NOMO-1 (cell line): ENCODE data around the gene FLAD1.

ENCODE experiments used
- DNase-seq, 2 experiments: peaks; one replicate each; lab custom pipeline; 2025; ENCODE audit not compliant: unreplicated experiment in 2 of 2; lab: John Stamatoyannopoulos, UW

Gene FLAD1

GRCh38 chr1:155034318-155035208 is 51.4 kb downstream of the FLAD1 start:
- DNase-seq = no peak

GRCh38 chr1:155035936-155036335 is 52.8 kb downstream of the FLAD1 start:
- DNase-seq = no peak

- DNase-seq = no peak
These were observed 53.9 kb downstream of the FLAD1 start for GRCh38 chr1:155037043-155037442.

- DNase-seq = no peak
These were observed 54.8 kb downstream of the FLAD1 start for GRCh38 chr1:155037851-155038441.

GRCh38 chr1:155038602-155039307 is 55.6 kb downstream of the FLAD1 start:
- DNase-seq = no peak

- DNase-seq = no peak
These were observed 56.1 kb downstream of the FLAD1 start for GRCh38 chr1:155039308-155039669.

GRCh38 chr1:155040358-155041093 is 57.4 kb downstream of the FLAD1 start:
- DNase-seq = no peak
